Prostate gland (tissue), 2 donors: ENCODE data around the gene VCX3B. TPM values are rescaled to one million over a fixed set of nuclear protein-coding genes. Genes with fewer than 3 reads are reported as not detected.
"Not testable (repeated sequence)": the region's sequence is repeated elsewhere in the genome, so short reads cannot be mapped to it uniquely, and the experiment has no call there.

Experiments used
- DNase-seq: peaks from one replicate; pipeline ENCODE4 v3.0.0-alpha.2; 2019; ENCODE audit warnings: low spot score
- H3K27ac ChIP-seq, 2 donors: fragments of 200-600 bp; sonication (generic); 2 replicates each; pipeline ENCODE4 v1.5.1; 2017 to 2019
- H3K27me3 ChIP-seq: fragments of 200-600 bp; sonication (generic); replicated peaks from 2 replicates; pipeline ENCODE4 v1.5.1; 2019; ENCODE audit not compliant: insufficient read depth
- H3K36me3 ChIP-seq, 2 donors: fragments of 200-600 bp; sonication (generic); 1 replicate in 1 of 2; 2 replicates in 1 of 2; pipeline versions ENCODE4 v1.5.1 to v1.8.1; 2017 to 2019
- H3K4me1 ChIP-seq: fragments of 200-600 bp; sonication (generic); replicated peaks from 2 replicates; pipeline ENCODE4 v1.5.1; 2019
- H3K4me3 ChIP-seq, 2 donors: fragments of 200-600 bp; sonication (generic); 2 replicates each; pipeline ENCODE4 v1.5.1; 2017 to 2019
- H3K9me3 ChIP-seq: fragments of 200-600 bp; sonication (generic); 2 replicates; pipeline ENCODE4 v1.5.1; 2017
- POLR2A ChIP-seq: fragments of 450-650 bp; IDR thresholded peaks from one replicate; pipeline ENCODE4 v1.6.1; 2016; ENCODE audit warnings: antibody characterized with exemption, mild to moderate bottlenecking
- POLR2AphosphoS5 ChIP-seq: sonication (generic); formaldehyde crosslinking; IDR thresholded peaks from one replicate; pipeline ENCODE4 v1.6.1; 2017; ENCODE audit warnings: antibody characterized with exemption
- WGBS: methylation state at CpG from one replicate; pipeline ENCODE4 v1.1.5; 2018; 5-methylcytosine and 5-hydroxymethylcytosine counted together
- intact Hi-C: fragments of 100-400 bp; cut with DNase I; formaldehyde crosslinking; loops from one replicate; pipeline ENCODE4 v1.14.2; 2022
- total RNA-seq, 2 donors: library from RNA; depleted of rRNA; stranded (reverse); fragments of >200 nt; gene quantifications; one replicate each; pipeline ENCODE4 v1.1.0, GENCODE V29; 2016
- TF ChIP-seq, protein P1 (sequence below), 4 experiments: fragments of 200-600 bp in 2 of 4; fragments of 450-650 bp in 2 of 4; sonication (generic) in 2 of 4; IDR thresholded peaks; 1 replicate in 3 of 4; 2 replicates in 1 of 4; pipeline ENCODE4 v1.5.1; 2016 to 2019; ENCODE audit warnings: antibody characterized with exemption in 4 of 4, mild to moderate bottlenecking in 2 of 4, moderate library complexity in 2 of 4

Gene VCX3B
- total RNA-seq, result 10 to 100 TPM in 1 of 2 donors, not detected in 1; 29.7 TPM

DNA sequence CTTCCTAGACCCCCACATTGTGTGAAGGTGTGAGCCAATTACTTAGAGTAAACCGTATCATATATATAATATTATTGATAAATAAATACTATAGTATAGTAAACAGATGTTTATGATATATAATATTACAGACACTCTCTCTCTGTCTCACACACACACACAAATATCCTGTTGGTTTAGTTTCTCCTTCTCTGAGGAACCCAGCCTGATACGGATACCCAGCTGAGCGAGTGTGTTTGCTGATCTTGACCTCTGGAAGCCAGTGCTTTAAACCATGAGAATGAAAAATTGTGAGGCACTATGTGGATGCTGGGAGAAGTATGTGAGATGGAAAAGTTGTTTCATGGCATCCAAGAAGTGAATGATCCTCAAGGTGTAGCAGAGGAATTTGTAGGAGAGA is at the start of gene VCX3B:
Gene VCX3B, plus strand, starts transcription at position 301 of the 400 bp plus-strand sequence. CDS start 621 bp downstream, outside the sequence.
- H3K9me3 ChIP-seq, DNase-seq, H3K4me1 ChIP-seq, H3K4me3 ChIP-seq, intact Hi-C loops, H3K27ac ChIP-seq, H3K27me3 ChIP-seq, H3K36me3 ChIP-seq: not testable (repeated sequence)
- WGBS, result 91% methylated on average over 3 of the region's 3 CpGs

DNA sequence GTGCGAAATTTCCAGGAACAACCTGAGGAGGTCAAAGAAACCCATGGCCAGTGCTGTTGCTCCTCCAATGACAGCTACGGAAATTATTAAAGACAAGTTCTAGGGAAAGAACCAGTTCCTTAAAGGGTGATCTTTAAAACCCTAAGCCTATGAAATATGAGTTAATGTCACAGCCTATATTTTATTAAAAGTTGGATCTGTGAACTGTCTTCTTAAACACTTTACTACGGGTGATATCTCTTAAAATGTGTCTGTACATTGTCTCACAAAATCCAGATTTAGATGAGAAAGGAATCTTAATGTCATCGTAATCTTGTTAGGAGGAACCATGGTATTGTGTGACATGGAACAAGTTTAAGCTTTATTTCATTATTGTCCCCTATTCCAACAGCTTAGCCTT is 46.3 kb upstream of the VCX3B start:
- WGBS, result 76% methylated on average over 4 of the region's 4 CpGs
- Histone ChIP-seq H3K27me3 (no peaks in the 10 kb centered on the region), H3K4me3 (no peak overlapping the region), H3K9me3 (no peaks in the 10 kb centered on the region), H3K4me1 (no peaks in the 10 kb centered on the region), H3K27ac (no peak overlapping the region), H3K36me3 (no peaks in the 10 kb centered on the region)
- no peak for DNase-seq
- intact Hi-C loops, result no loop called here
- TF ChIP-seq POLR2A, result no peak
- TF ChIP-seq POLR2AphosphoS5, result no peak
- TF ChIP-seq, protein P1, sequence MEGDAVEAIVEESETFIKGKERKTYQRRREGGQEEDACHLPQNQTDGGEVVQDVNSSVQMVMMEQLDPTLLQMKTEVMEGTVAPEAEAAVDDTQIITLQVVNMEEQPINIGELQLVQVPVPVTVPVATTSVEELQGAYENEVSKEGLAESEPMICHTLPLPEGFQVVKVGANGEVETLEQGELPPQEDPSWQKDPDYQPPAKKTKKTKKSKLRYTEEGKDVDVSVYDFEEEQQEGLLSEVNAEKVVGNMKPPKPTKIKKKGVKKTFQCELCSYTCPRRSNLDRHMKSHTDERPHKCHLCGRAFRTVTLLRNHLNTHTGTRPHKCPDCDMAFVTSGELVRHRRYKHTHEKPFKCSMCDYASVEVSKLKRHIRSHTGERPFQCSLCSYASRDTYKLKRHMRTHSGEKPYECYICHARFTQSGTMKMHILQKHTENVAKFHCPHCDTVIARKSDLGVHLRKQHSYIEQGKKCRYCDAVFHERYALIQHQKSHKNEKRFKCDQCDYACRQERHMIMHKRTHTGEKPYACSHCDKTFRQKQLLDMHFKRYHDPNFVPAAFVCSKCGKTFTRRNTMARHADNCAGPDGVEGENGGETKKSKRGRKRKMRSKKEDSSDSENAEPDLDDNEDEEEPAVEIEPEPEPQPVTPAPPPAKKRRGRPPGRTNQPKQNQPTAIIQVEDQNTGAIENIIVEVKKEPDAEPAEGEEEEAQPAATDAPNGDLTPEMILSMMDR (IDR thresholded peaks at IDR 0.05), result no peak

DNA sequence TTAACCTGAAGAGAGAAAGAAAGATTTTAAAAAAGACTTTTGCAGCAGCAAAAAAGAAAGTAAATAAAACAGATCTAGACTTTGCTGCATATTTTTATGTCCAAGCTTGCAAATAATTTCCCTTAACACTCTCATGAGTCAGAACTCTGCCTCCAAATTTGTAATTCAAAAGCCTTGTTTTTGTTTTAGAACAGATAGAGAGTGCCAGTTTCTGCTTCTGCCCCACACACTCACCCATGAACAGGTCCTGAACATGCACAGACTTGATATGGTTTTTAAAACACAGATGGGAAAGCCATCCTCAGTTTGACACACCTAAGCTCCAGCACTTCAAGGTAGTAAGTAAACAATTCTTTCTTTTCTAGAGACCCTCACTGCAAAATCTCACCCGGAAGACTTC is 39.7 kb upstream of the VCX3B start:
- no peak overlapping the region for H3K27ac ChIP-seq
- H3K27me3 ChIP-seq, result no peaks in the 10 kb centered on the region
- no peaks in the 10 kb centered on the region for H3K36me3 ChIP-seq
- no peak overlapping the region for H3K4me3 ChIP-seq
- TF ChIP-seq POLR2AphosphoS5 (no peak), POLR2A (no peak)
- TF ChIP-seq, protein P1 (IDR thresholded peaks at IDR 0.05), result no peak
- peak; percentile 4 for DNase-seq
- H3K9me3 ChIP-seq, result no peaks in the 10 kb centered on the region
- WGBS, result 12% methylated on average over 1 of the region's 1 CpG
- H3K4me1 ChIP-seq, result no peaks in the 10 kb centered on the region
- intact Hi-C loops, result no loop called here

DNA sequence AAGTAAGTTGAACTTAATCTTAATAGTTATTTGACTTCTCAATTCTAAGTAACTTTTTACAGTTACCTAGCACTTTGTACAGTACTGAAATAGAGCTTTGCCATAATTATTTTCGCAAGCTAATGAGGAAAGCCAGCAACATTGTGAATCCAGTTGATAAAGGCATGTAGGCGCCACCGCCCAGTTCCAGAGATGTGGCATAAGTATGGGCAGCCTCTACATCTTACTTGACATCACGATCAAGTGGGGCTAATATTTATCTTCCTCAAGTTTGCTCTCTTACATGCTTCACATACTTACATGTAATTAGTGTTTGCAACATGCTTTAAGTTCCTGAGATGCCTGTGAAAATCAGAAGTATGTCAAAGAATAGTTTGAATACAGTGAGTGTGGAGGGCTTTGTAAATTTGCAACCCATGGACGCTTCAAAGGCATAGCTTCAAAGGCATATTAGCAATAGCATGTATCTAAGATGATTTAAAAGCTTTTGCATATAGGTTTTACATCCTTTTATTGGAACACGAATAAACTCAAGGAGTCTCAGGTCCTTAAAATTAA is 34.9 kb upstream of the VCX3B start:
- TF ChIP-seq, protein P1 (IDR thresholded peaks at IDR 0.05), result no peak
- no peak for TF ChIP-seq POLR2A
- TF ChIP-seq POLR2AphosphoS5, result no peak
- Histone ChIP-seq H3K36me3 (no peaks in the 10 kb centered on the region), H3K27ac (no peak overlapping the region), H3K9me3 (no peaks in the 10 kb centered on the region), H3K27me3 (no peaks in the 10 kb centered on the region), H3K4me3 (no peak overlapping the region), H3K4me1 (no peaks in the 10 kb centered on the region)
- intact Hi-C loops, result no loop called here
- WGBS, result 81% methylated on average over 6 of the region's 6 CpGs
- no peak for DNase-seq

DNA sequence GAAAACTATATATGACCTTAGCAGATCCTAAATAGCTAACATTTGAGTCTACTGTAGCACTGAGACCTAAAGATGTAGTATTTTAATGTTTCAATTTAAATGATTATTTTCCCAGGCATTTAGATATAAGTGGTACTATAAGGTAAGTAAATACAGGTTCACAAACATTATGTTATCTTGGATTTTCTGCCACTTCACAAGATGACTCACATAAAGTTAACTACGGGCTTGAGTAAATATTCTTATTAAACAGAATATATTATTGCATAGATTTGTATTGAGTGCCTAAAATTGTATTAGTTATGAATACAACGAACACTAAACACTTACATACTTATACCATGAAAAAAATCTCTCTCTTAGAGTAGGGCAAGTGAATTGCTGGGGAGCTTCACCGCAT is 34.2 kb upstream of the VCX3B start:
- Histone ChIP-seq H3K9me3 (no peaks in the 10 kb centered on the region), H3K4me3 (no peak overlapping the region), H3K4me1 (no peaks in the 10 kb centered on the region), H3K27me3 (no peaks in the 10 kb centered on the region), H3K27ac (no peak overlapping the region), H3K36me3 (no peaks in the 10 kb centered on the region)
- 71% methylated on average over 3 of the region's 3 CpGs for WGBS
- intact Hi-C loops, result no loop called here
- TF ChIP-seq POLR2AphosphoS5 (no peak), POLR2A (no peak)
- TF ChIP-seq, protein P1 (IDR thresholded peaks at IDR 0.05), result no peak
- DNase-seq, result no peak
